HG02642 (cell line): Measurements from ENCODE around the gene GSN.
"Not testable (repeated sequence)": the region's sequence is repeated elsewhere in the genome, so short reads cannot be mapped to it uniquely, and the experiment has no call there.

ENCODE experiments used
- ATAC-seq: cut with Tn5 transposase; IDR thresholded peaks from one replicate; pipeline ENCODE4 v1.9.1; 2021; ENCODE audit warnings: mild to moderate bottlenecking; ENCODE audit not compliant: unreplicated experiment, poor library complexity

The GSN gene

GRCh38 chr9:121285835-121286687, 18.1 kb downstream of the GSN start:
- ATAC-seq: no peak

GRCh38 chr9:121286688-121286972, 18.7 kb downstream of the GSN start:
- ATAC-seq: no peak

- ATAC-seq: no peak
These were observed 19.2 kb downstream of the GSN start for GRCh38 chr9:121286973-121287741.

- no peak for ATAC-seq
These were observed 20.7 kb downstream of the GSN start for GRCh38 chr9:121288673-121289025.

GRCh38 chr9:121289026-121289771, 21.2 kb downstream of the GSN start:
- no peak for ATAC-seq

- ATAC-seq: no peak
These were observed 21.9 kb downstream of the GSN start for GRCh38 chr9:121289772-121290370.

- ATAC-seq: not testable (repeated sequence)
These were observed 23.6 kb downstream of the GSN start for GRCh38 chr9:121291536-121291935.

GRCh38 chr9:121292051-121292450, 24.1 kb downstream of the GSN start:
- no peak for ATAC-seq

- no peak for ATAC-seq
These were observed 24.9 kb downstream of the GSN start for GRCh38 chr9:121292801-121293241.

GRCh38 chr9:121294151-121294743, 26.3 kb downstream of the GSN start:
- no peak for ATAC-seq

GRCh38 chr9:121294866-121295661, 27.1 kb downstream of the GSN start:
- ATAC-seq: no peak

GRCh38 chr9:121295662-121296191, 27.8 kb downstream of the GSN start:
- no peak for ATAC-seq

- no peak for ATAC-seq
These were observed 28.5 kb downstream of the GSN start for GRCh38 chr9:121296213-121297127.

- no peak for ATAC-seq
These were observed 29.4 kb downstream of the GSN start for GRCh38 chr9:121297389-121297788.

- no peak for ATAC-seq
These were observed 30.1 kb downstream of the GSN start for GRCh38 chr9:121298016-121298538.

GRCh38 chr9:121298689-121299466, 30.9 kb downstream of the GSN start:
- ATAC-seq: no peak
